SJSA1 (cell line): ENCODE results near the gene FAM98B. TPM values are rescaled to one million over a fixed set of nuclear protein-coding genes. Genes with fewer than 3 reads are reported as not detected.

Experiments
- DNase-seq, 2 experiments: peaks; one replicate each; pipeline ENCODE4 v3.0.0-alpha.2; 2015 to 2020; ENCODE audit warnings: low spot score in 2 of 2, low read depth in 1 of 2
- H3K27ac ChIP-seq: fragments of 250-450 bp; sonication (Bioruptor Pico); 2 replicates; pipeline ENCODE4 v1.5.1; 2020; ENCODE audit warnings: mild to moderate bottlenecking, moderate library complexity
- H3K27me3 ChIP-seq: fragments of 250-450 bp; sonication (Bioruptor Pico); replicated peaks from 2 replicates; pipeline ENCODE4 v1.5.1; 2020; ENCODE audit warnings: mild to moderate bottlenecking, moderate library complexity
- H3K36me3 ChIP-seq: fragments of 250-450 bp; sonication (Bioruptor Pico); 2 replicates; pipeline ENCODE4 v1.5.1; 2020; ENCODE audit warnings: mild to moderate bottlenecking
- H3K4me1 ChIP-seq: fragments of 250-450 bp; sonication (Bioruptor Pico); replicated peaks from 2 replicates; pipeline ENCODE4 v1.6.1; 2021; ENCODE audit warnings: mild to moderate bottlenecking
- H3K4me3 ChIP-seq: fragments of 250-450 bp; sonication (Bioruptor Pico); 2 replicates; pipeline ENCODE4 v1.5.1; 2020; ENCODE audit warnings: mild to moderate bottlenecking
- H3K9me3 ChIP-seq: fragments of 250-450 bp; sonication (Bioruptor Pico); replicated peaks from 2 replicates; pipeline ENCODE4 v1.5.1; 2020; ENCODE audit warnings: mild to moderate bottlenecking
- total RNA-seq: library from RNA; depleted of rRNA; stranded (reverse); fragments of >200 nt; shearing (Covaris generic); gene quantifications from 2 replicates; pipeline ENCODE4 v1.2.3, GENCODE V29; 2014; rRNA removed

The FAM98B gene
- total RNA-seq, 1 experiment from 2014 or later = 13.4 TPM

GRCh38 chr15:38525489-38525888, 71.6 kb downstream of the FAM98B start:
- Histone ChIP-seq H3K9me3 (no peaks in the 10 kb centered on the region), H3K27me3 (no peaks in the 10 kb centered on the region), H3K27ac (no peak overlapping the region), H3K4me1 (no peaks in the 10 kb centered on the region), H3K36me3 (no peaks in the 10 kb centered on the region), H3K4me3 (no peak overlapping the region)
- no peak for DNase-seq

- H3K4me1 ChIP-seq = no peaks in the 10 kb centered on the region
- H3K4me3 ChIP-seq = no peak overlapping the region
- no peaks in the 10 kb centered on the region for H3K9me3 ChIP-seq
- no peak overlapping the region for H3K27ac ChIP-seq
- no peak for DNase-seq
- H3K27me3 ChIP-seq = no peaks in the 10 kb centered on the region
- no peaks in the 10 kb centered on the region for H3K36me3 ChIP-seq
These were observed 72.2 kb downstream of the FAM98B start for GRCh38 chr15:38526158-38526557.

DNA sequence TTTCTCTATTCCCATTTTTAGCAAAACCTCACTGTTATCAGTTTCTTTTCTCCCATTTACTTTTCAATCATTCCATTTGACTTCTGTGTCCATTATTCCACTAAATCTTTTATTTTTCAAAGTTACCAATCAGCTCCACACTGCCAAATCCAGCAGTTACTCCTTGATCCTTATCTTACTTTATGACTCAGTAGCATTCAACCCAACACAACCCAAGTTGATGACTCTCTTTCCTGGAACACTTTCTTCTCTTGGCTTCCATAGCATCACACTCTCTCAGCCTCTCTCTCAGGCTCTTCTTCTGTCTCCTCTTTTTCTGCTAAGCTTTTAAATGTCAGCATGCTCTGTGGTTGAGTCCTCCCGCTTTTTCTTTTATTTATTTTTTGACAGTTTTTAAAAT, 74.4 kb downstream of the FAM98B start:
- Histone ChIP-seq H3K27ac (no peak overlapping the region), H3K4me3 (no peak overlapping the region), H3K9me3 (no peaks in the 10 kb centered on the region), H3K4me1 (0 out of 2 replicates have a peak, but pooled peaks cover 6% of the 10 kb centered on the region), H3K36me3 (no peaks in the 10 kb centered on the region), H3K27me3 (no peaks in the 10 kb centered on the region)
- no peak for DNase-seq

DNA sequence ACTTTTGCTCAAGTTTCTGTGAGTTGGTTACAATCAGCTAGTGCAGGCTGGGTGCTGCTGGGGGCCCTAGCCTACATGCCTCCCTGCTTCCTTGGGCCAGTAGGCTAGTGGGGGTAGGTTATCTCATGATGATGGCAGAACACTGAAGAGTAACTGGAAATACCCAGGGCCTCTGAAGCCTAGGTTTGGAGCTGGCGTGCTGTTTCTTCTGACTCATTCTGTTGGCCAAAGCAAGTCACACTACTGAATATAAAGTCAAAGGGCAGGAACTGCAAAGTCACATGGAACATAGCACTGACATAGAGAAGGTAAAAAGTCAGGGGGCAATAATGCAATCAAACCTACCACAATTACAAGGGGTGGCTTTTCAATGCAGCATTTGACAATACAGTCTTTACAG, 76.2 kb downstream of the FAM98B start:
- Histone ChIP-seq H3K27me3 (no peaks in the 10 kb centered on the region), H3K27ac (no peak overlapping the region), H3K4me1 (0 out of 2 replicates have a peak, but pooled peaks cover 6% of the 10 kb centered on the region), H3K4me3 (no peak overlapping the region), H3K36me3 (no peaks in the 10 kb centered on the region), H3K9me3 (no peaks in the 10 kb centered on the region)
- DNase-seq = no peak

- peaks cover 12% of the 10 kb centered on the region; the same call in 1 of the 2 replicates for H3K4me1 ChIP-seq
- H3K9me3 ChIP-seq = no peaks in the 10 kb centered on the region
- no peak overlapping the region for H3K27ac ChIP-seq
- no peaks in the 10 kb centered on the region for H3K36me3 ChIP-seq
- H3K4me3 ChIP-seq = no peak overlapping the region
- peak; percentile 38 to 48 for DNase-seq
- H3K27me3 ChIP-seq = no peaks in the 10 kb centered on the region
These were observed 77.6 kb downstream of the FAM98B start for GRCh38 chr15:38531509-38531908.

DNA sequence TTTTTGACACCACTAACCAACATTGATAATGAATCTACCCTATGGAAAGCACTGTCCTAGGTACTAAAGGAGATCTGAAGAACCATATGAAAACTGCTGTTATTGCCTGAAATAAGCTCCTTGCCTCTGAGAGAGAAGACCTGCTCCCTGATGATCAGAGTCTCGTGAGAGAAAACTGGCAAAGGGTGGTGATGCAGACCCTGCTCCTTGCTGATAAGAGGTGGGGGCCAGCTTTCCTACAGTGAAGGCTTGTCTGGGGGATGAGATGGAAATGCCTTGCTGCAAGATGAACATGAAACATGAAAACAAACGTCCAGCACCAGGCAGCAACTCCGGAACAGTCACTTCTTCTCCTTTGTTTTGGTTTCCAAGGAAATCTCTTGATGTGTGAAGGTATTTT, 78.8 kb downstream of the FAM98B start:
- H3K27me3 ChIP-seq = no peaks in the 10 kb centered on the region

GRCh38 chr15:38533416-38533915, 79.5 kb downstream of the FAM98B start:
- Histone ChIP-seq H3K4me1 (peaks cover 14% of the 10 kb centered on the region; the same call in 1 of the 2 replicates), H3K9me3 (no peaks in the 10 kb centered on the region), H3K36me3 (no peaks in the 10 kb centered on the region), H3K27me3 (no peaks in the 10 kb centered on the region), H3K27ac (no peak overlapping the region), H3K4me3 (no peak overlapping the region)
- DNase-seq = no peak

More for the DNA sequence above, 78.8 kb downstream of the FAM98B start:
- DNase-seq = no peak
- H3K4me1 ChIP-seq = peaks cover 14% of the 10 kb centered on the region; the same call in 1 of the 2 replicates
- H3K36me3 ChIP-seq = no peaks in the 10 kb centered on the region
- no peaks in the 10 kb centered on the region for H3K9me3 ChIP-seq
- H3K27ac ChIP-seq = no peak overlapping the region
- no peak overlapping the region for H3K4me3 ChIP-seq

DNA sequence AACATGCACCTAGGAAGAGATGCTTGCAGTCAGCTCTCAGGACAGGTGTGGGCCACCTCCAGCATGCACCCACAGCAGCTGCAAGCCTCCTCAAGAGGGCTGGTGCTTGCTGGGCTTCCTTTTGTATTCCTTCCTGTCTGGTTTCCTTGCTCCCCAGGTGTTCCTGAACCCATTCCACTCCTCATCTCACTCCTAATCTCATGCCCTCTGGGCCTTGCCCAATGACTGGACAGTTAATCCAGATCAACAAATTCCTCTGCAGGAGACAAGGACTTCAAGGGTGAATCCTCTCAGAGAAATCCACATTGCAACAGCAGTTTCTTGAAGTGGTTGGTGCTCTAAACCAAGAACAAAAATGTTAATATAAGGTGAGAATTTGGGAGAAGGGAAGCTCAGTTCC, 80.0 kb downstream of the FAM98B start:
- Histone ChIP-seq H3K27me3 (no peaks in the 10 kb centered on the region), H3K27ac (no peak overlapping the region), H3K36me3 (no peaks in the 10 kb centered on the region), H3K9me3 (no peaks in the 10 kb centered on the region), H3K4me3 (no peak overlapping the region), H3K4me1 (peaks cover 14% of the 10 kb centered on the region; the same call in 1 of the 2 replicates)
- DNase-seq = no peak

- Histone ChIP-seq H3K4me3 (no peak overlapping the region), H3K9me3 (no peaks in the 10 kb centered on the region), H3K36me3 (no peaks in the 10 kb centered on the region), H3K27ac (no peak overlapping the region), H3K27me3 (no peaks in the 10 kb centered on the region), H3K4me1 (peaks cover 14% of the 10 kb centered on the region; the same call in 1 of the 2 replicates)
- no peak for DNase-seq
These were observed 80.8 kb downstream of the FAM98B start for GRCh38 chr15:38534691-38535090.

GRCh38 chr15:38535491-38536200, 81.7 kb downstream of the FAM98B start:
- H3K36me3 ChIP-seq = no peaks in the 10 kb centered on the region
- H3K27ac ChIP-seq = no peak overlapping the region
- H3K4me3 ChIP-seq = no peak overlapping the region
- no peak for DNase-seq
- H3K9me3 ChIP-seq = no peaks in the 10 kb centered on the region
- H3K27me3 ChIP-seq = no peaks in the 10 kb centered on the region
- peaks cover 14% of the 10 kb centered on the region; the same call in 1 of the 2 replicates for H3K4me1 ChIP-seq

DNA sequence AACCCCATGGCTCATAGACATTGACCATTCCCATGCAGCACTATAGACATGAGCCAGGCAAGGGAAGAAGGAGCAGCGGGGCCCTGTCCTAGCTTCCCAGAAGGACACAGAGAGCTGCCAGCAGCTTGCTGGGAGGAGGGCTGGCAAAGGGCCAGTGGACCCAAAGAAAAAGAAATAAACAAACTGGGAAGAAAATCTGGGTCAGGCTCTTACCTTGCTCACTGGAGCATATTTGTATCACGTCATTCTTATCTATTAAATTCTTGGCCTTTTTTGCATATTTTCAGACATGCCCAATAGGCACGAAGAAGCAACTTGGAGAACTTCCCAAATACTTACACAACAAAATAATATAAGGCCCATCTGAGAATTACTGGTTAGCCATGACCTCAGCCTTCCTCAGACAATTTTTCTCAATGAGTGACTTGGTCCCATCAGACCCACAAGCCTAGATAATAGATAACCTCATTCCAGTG, 82.3 kb downstream of the FAM98B start:
- Histone ChIP-seq H3K27me3 (no peaks in the 10 kb centered on the region), H3K4me3 (no peak overlapping the region), H3K4me1 (peaks cover 14% of the 10 kb centered on the region; the same call in 1 of the 2 replicates), H3K36me3 (no peaks in the 10 kb centered on the region), H3K27ac (peak overlapping the region; percentile 7), H3K9me3 (no peaks in the 10 kb centered on the region)
- peak; percentile 65 to 71 for DNase-seq

Other genes starting within 250 kb of the FAM98B start
- 31.0 and 32.9 TPM in 2 replicates for gene SPRED1, start 201.3 kb upstream of the FAM98B start, total RNA-seq
- gene RASGRP1, start 110.7 kb downstream of the FAM98B start, total RNA-seq = not detected in 2 replicates